ENCODE results near the gene HELB. TPM values are rescaled to one million over a fixed set of nuclear protein-coding genes. Genes with fewer than 3 reads are reported as not detected.
A peak's percentile ranks its signal among the peaks of the same experiment; 100 is the strongest.

The HELB gene
- total and polyA plus RNA-seq, 4 donors = 0.63 to 16.4 (median 2.5) TPM

GRCh38 chr12:66258011-66258410 is 44.3 kb upstream of the HELB start:
- ATAC-seq (ENCODE audit: insufficient read depth, low FRiP score) = no peak
- 77 to 85% methylated on average over 3 of the region's 3 CpGs for WGBS, 2 donors
- Histone ChIP-seq H3K9ac (ENCODE audit: insufficient read depth in 1 of 2, low read length in 2 of 2) (no peak overlapping the region), H3K27ac (ENCODE audit: low read depth in 1 of 2, low read length in 1 of 2) (no peak overlapping the region), H3K27me3 (ENCODE audit: control insufficient read depth in 3 of 3, insufficient read depth in 3 of 3, low read length in 2 of 3) (no peaks in the 10 kb centered on the region), H3K4me3 (no peak overlapping the region), H3K9me3 (ENCODE audit: control insufficient read depth in 4 of 4, insufficient read depth in 3 of 4, low read length in 3 of 4) (no peaks in the 10 kb centered on the region), H3K36me3 (ENCODE audit: control insufficient read depth in 4 of 4, insufficient read depth in 4 of 4, low read length in 4 of 4) (no peaks in the 10 kb centered on the region), H3K4me1 (ENCODE audit: control insufficient read depth in 5 of 5, insufficient read depth in 5 of 5, low read length in 5 of 5) (no peaks in the 10 kb centered on the region)
- TF ChIP-seq CTCF (IDR thresholded peaks at IDR 0.05; ENCODE audit: control extremely low read depth, extremely low read depth) = no peak
- DNase-seq = no peak

GRCh38 chr12:66262737-66263136 is 39.6 kb upstream of the HELB start:
- no peak overlapping the region for H3K27ac ChIP-seq (ENCODE audit: low read depth in 1 of 2, low read length in 1 of 2)
- H3K4me1 ChIP-seq (ENCODE audit: control insufficient read depth in 5 of 5, insufficient read depth in 5 of 5, low read length in 5 of 5) = no peaks in the 10 kb centered on the region
- no peak overlapping the region for H3K9ac ChIP-seq (ENCODE audit: insufficient read depth in 1 of 2, low read length in 2 of 2)
- no peak for DNase-seq
- H3K36me3 ChIP-seq (ENCODE audit: control insufficient read depth in 4 of 4, insufficient read depth in 4 of 4, low read length in 4 of 4) = no peaks in the 10 kb centered on the region
- H3K27me3 ChIP-seq (ENCODE audit: control insufficient read depth in 3 of 3, insufficient read depth in 3 of 3, low read length in 2 of 3) = no peaks in the 10 kb centered on the region
- TF ChIP-seq CTCF (IDR thresholded peaks at IDR 0.05; ENCODE audit: control extremely low read depth, extremely low read depth) = no peak
- H3K4me3 ChIP-seq = no peak overlapping the region
- H3K9me3 ChIP-seq (ENCODE audit: control insufficient read depth in 4 of 4, insufficient read depth in 3 of 4, low read length in 3 of 4) = peaks cover 0 to 4% (median 0%) of the 10 kb centered on the region in 4 donors
- ATAC-seq (ENCODE audit: insufficient read depth, low FRiP score) = no peak

DNA sequence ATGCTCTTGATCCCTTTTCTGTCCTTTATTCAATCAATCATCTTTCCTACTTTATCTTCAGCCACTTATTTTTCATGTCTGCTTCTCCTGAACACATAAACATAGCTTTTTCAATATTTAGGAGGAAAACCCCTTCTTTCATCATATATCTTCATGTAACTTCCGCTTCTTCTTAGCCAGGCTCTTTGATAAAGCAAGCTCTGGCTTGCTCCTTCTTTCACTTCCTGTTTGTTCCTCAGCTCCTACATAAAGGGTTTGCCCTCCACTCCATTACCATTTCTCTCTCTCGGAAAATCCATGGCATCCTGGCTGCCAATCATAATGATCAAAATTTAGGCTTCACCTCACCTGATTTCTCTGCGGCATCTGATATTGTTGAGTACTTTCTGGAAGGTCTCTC is 33.7 kb upstream of the HELB start:
- peak; percentile 76 for ATAC-seq (ENCODE audit: insufficient read depth, low FRiP score)
- H3K9me3 ChIP-seq (ENCODE audit: control insufficient read depth in 4 of 4, insufficient read depth in 3 of 4, low read length in 3 of 4) = peaks cover 0 to 4% (median 0%) of the 10 kb centered on the region in 4 donors
- no peak overlapping the region for H3K4me3 ChIP-seq
- DNase-seq = no peak
- H3K36me3 ChIP-seq (ENCODE audit: control insufficient read depth in 4 of 4, insufficient read depth in 4 of 4, low read length in 4 of 4) = no peaks in the 10 kb centered on the region
- TF ChIP-seq CTCF (IDR thresholded peaks at IDR 0.05; ENCODE audit: control extremely low read depth, extremely low read depth) = no peak
- 43 to 60% methylated on average over 3 of the region's 3 CpGs for WGBS, 2 donors
- H3K27ac ChIP-seq (ENCODE audit: low read depth in 1 of 2, low read length in 1 of 2) = peak overlapping the region in 1 of 2 donors; percentile 20
- H3K9ac ChIP-seq (ENCODE audit: insufficient read depth in 1 of 2, low read length in 2 of 2) = no peak overlapping the region
- H3K4me1 ChIP-seq (ENCODE audit: control insufficient read depth in 5 of 5, insufficient read depth in 5 of 5, low read length in 5 of 5) = no peaks in the 10 kb centered on the region
- H3K27me3 ChIP-seq (ENCODE audit: control insufficient read depth in 3 of 3, insufficient read depth in 3 of 3, low read length in 2 of 3) = no peaks in the 10 kb centered on the region

DNA sequence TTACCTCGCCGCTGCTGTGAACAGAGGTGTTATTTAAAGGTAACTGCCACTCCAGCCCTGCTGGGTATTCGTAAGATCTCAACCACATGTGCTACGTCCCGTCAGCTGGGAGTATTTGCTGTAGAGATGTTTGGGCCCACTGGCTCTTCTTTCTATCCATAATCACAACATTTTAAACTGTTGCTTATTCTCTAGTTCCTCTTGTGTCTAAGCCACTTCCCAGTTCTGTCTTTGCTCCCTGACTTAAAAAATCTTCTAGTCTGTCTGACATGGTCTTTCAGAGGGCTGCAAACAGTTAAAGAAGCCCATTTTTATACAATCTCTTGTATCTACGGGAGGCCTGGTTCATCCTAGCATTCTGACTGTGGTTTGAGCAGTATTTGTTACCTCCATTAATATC is 33.2 kb upstream of the HELB start:
- WGBS, 2 donors = 49 to 71% methylated on average over 6 of the region's 6 CpGs
- no peak for TF ChIP-seq CTCF (IDR thresholded peaks at IDR 0.05; ENCODE audit: control extremely low read depth, extremely low read depth)
- DNase-seq (no peak), ATAC-seq (ENCODE audit: insufficient read depth, low FRiP score) (no peak)
- H3K36me3 ChIP-seq (ENCODE audit: control insufficient read depth in 4 of 4, insufficient read depth in 4 of 4, low read length in 4 of 4) = no peaks in the 10 kb centered on the region
- H3K9me3 ChIP-seq (ENCODE audit: control insufficient read depth in 4 of 4, insufficient read depth in 3 of 4, low read length in 3 of 4) = peaks cover 0 to 4% (median 0%) of the 10 kb centered on the region in 4 donors
- no peak overlapping the region for H3K9ac ChIP-seq (ENCODE audit: insufficient read depth in 1 of 2, low read length in 2 of 2)
- H3K4me1 ChIP-seq (ENCODE audit: control insufficient read depth in 5 of 5, insufficient read depth in 5 of 5, low read length in 5 of 5) = no peaks in the 10 kb centered on the region
- no peaks in the 10 kb centered on the region for H3K27me3 ChIP-seq (ENCODE audit: control insufficient read depth in 3 of 3, insufficient read depth in 3 of 3, low read length in 2 of 3)
- peak overlapping the region in 1 of 2 donors; percentile 20 for H3K27ac ChIP-seq (ENCODE audit: low read depth in 1 of 2, low read length in 1 of 2)
- H3K4me3 ChIP-seq = no peak overlapping the region
